ENCODE measurements around the gene RABEPK.
"Not testable (repeated sequence)": the region's sequence is repeated elsewhere in the genome, so short reads cannot be mapped to it uniquely, and the experiment has no call there.

RABEPK gene

DNA sequence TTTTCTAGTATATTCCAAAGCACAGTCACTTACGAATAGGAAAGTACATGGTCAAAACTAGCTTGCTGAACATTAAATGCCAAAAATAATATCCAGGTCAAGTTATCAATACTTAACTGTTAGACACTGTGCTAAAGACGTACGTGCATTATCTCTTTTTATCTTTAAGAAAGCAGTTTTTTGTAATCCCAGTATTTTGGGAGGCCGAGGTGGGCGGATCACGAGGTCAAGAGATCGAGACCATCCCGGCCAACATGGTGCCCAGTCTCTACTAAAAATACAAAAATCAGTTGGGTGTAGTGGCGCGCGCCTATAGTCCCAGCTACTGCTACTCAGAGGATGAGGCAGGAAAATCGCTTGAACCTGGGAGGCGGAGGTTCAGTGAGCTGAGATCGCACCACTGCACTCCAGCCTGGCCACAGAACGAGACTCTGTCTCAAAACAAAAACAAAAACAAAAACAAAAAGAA lies 43.5 kb downstream of the RABEPK start:
- no peak for DNase-seq (ENCODE audit: low read depth in 2 of 2)

DNA sequence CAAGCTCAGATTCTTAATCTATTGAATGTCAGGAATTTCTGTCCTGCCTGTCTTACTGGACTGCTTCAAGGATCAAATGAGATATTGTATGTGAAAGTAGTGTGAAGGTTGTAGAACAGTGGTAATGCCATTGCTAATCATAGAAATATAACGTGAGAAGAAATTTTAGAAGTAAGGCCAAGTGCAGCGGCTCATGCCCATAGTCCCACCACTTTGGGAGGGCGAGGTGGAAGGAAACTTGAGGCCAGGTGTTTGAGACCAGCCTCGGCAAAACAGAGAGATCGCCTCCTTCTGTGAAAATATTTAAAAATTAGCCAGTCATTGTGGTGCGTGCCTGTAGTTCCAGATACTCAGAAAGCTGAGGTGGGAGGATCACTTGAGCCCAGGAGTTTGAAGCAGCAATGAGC lies 45.9 kb downstream of the RABEPK start:
- DNase-seq (ENCODE audit: low read depth in 2 of 2) = no peak

GRCh38 chr9:125254231-125254630 lies 53.9 kb downstream of the RABEPK start:
- no peak for DNase-seq (ENCODE audit: low read depth in 2 of 2)

DNA sequence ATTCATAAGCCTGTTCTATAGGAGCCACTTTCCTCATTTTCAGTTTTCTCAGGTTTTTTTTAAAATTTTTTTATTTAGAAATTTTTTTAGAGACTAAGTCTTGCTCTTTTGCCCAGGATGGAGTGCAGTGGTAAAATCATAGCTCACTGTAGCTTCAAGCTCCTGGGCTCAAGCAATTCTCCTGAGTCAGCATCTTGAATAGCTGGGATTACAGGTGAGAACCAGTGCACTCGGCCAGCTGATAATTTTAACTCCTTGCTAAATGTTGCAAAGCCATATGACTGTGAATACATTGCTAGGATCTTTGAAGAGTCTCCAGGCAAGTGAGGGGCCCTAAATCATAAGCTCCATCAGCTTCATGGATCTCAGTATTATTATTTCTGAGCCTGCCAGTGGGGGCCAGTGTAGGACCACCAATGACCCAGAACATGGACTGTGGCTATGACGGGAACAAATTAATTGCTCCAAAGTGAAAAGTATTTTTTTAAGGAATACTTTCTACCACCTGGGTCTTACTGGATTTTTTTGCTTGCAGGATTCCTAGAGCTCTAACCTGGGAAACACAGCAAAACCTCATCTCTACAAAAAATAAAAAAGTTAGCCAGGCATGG lies 55.5 kb downstream of the RABEPK start:
- DNase-seq (ENCODE audit: low read depth in 2 of 2) = no peak

DNA sequence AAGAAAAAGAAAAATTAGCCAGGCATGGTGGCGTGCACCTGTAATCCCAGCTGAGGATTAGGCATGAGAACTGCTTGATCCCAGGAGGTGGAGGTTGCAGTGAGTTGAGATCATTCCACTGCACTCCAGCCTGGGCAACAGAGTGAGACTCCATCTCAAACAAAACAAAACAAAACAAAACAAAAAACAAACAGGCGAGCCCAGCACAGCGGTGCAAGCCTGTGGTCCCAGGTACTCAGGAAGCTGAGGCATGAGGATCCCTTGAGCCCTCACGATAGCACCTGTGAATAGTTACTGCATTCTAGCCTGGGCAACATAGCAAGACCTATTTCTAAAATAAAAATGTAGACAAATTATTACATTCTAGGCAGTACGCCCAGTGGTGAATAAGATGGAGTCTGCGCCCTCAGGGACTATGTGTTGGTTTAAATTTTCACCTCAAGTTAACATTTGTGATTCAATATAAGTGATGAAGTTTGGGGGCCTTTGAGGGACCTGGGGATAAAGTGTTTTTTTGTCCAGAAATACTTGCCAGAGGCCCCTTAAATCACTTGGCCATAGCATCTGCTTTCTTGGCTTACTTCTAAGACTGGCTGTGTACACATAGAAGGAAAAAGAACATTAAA lies 57.9 kb downstream of the RABEPK start:
- no peak for DNase-seq (ENCODE audit: low read depth in 2 of 2)

DNA sequence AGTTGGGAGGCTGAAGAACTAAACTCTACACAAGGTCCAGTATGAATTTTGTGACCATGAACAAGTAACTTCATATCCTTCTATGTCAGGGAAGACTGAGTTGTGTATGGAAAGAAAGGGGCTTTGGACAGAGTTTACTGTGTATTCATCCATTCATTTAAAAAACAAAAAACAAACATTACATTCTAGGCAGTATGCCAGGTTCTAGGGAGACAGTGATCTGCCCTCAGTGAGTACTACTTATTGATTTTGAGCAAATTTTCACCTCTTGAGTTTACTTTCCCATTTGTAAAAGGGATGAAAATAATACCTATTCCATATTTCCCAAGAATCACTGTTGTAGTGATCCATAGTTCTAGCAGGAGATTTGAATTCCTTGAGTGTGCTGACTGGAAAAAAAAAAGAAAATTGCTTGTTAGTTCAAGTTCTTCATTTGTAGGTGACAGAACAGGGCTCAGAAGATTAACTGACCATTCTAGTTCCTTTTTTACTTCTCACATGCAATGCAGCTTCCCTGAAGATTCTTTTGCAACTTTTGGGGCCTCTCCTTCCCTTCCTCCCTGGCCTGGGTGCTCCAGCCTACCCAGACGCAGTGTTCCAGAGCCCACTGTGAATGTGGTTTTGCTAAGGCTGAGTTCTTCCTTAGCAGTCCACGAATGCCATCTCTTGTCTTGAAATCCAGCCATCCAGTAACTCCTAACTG lies 58.6 kb downstream of the RABEPK start:
- no peak for DNase-seq (ENCODE audit: low read depth in 2 of 2)

- no peak for DNase-seq (ENCODE audit: low read depth in 2 of 2)
These were observed 60.2 kb downstream of the RABEPK start for GRCh38 chr9:125260561-125260960.

DNA sequence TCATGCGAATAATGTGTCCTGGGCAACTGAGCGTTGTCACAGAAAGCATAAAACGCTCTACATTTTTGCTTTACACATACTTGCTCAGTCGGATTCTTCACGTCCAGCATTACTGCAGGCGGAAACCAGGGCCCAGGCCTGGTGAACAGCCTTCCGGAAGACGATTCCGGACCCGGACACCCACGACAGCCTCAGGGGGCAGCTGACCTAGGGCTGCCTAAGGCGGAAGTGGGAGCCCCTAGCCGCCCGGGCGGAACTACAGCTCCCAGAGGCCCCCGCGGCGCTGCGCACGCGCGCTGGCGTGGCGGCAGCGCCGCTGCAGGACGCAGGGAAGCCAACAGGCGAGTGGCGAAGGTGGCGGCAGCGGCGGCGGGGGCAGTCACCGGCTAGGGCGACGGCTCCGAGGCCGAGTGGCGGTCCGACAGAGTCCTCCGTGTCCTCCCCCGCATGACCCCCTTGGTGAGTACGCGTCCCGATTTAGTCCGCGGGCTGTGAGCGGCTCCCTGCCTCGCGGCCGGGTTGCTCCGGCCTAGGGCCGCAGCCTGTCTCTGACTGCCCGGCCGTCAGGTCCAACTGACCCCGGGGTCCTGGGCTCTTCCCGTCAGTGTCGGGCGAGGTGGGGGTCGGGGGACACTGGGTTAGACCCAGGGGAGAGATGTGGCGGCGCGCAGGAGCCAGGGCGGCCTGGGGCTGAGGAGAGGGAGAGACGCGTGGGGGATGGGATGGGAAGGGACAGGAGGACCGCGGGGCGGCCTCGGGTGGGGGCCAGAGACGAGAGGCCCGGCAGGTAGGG lies 61.4 kb downstream of the RABEPK start, which contains the start of gene GAPVD1:
GAPVD1 (plus strand) TSS at position 326 of the 793 bp plus-strand sequence. CDS start 37,096 bp downstream, outside the sequence.
- peak; percentile 53 to 62 for DNase-seq (ENCODE audit: low read depth in 2 of 2)

- DNase-seq (ENCODE audit: low read depth in 2 of 2) = no peak
These were observed 62.1 kb downstream of the RABEPK start for GRCh38 chr9:125262294-125262991.

DNA sequence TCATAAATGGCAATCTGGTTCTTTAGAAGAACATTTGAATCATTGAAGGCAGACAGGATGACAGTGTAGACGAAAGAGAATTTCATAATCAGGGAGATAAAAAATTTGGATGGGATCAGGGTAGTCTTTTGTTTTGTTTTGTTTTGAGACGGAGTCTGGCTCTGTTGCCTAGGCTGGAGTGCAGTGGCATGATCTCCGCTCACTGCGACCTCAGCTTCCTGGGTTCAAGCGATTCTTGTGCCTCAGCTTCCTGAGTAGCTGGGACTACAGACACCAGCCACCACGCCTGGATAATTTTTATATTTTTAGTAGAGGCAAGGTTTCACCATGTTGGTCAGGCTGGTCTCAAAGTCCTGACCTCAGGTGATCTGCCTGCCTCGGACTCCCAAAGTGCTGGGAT lies 63.7 kb downstream of the RABEPK start:
- DNase-seq (ENCODE audit: low read depth in 2 of 2) = not testable (repeated sequence)

DNA sequence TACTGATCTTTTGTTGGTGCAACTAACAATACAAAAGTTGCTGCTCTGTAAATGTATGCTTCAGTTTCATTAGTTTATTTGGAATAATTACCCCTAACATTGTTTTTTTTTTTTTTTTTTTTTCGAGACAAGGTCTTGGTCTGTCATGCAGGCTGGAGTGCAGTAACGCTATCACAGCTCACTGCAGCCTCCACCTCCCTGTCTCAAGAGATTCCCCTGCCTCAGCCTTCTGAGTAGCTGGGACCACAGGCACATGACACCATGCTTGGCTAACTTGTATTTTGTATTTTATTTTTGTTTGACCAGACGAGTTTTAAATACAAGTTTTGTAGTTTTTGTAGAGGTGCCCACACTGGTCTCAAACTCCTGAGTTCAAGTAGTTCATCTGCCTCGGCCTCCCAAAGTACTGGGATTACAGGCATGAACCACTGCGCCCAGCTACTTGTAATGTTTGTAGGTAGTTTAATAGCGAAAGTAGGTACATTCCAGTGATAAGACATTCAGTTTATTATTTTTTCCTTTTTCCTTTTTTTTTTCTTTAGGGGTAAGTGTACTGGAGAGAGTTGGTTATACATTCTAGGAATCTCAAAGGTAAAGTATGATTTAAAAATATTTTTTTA lies 68.2 kb downstream of the RABEPK start:
- no peak for DNase-seq (ENCODE audit: low read depth in 2 of 2)

- DNase-seq (ENCODE audit: low read depth in 2 of 2) = no peak
These were observed 68.7 kb downstream of the RABEPK start for GRCh38 chr9:125269014-125269397.

DNA sequence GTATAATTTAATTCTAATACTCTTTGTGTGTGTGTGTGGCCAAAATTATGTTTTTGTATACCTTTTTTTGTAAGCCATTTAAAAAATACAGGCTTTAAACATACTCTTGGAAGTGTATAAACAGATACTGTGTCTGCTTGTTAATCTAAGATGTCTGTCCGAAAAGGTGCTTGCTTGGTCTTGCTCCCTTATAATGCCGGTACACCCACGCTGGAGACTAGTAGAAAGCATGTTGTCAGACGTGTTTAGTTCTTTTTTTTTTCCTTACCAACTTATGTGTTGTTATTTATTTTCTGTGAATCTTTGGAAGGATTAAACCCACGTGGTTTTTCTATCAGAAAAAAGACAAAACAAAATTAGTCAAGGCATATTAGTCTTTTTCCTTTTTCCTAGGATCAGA lies 70.7 kb downstream of the RABEPK start:
- no peak for DNase-seq (ENCODE audit: low read depth in 2 of 2)

DNA sequence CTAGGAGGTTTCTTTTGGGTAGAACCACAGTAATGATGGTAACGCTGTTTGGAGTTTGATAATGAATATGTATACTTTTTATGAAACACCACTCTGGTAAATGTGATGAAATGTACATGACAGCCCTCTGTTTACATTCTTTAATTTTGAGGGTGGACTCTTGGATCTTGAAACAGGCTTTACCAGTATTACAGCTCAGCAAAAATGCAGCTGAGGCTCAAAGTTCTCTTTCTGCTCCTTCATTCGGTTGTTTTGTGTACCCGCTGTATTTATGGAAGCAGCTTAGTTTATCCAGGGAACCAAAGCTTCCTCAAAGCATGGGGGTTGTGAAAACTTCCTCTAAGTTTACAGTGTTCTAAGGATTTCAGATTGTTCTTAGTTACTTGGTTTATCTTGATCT lies 72.4 kb downstream of the RABEPK start:
- no peak for DNase-seq (ENCODE audit: low read depth in 2 of 2)

- DNase-seq (ENCODE audit: low read depth in 2 of 2) = no peak
These were observed 76.4 kb downstream of the RABEPK start for GRCh38 chr9:125276771-125277170.

DNA sequence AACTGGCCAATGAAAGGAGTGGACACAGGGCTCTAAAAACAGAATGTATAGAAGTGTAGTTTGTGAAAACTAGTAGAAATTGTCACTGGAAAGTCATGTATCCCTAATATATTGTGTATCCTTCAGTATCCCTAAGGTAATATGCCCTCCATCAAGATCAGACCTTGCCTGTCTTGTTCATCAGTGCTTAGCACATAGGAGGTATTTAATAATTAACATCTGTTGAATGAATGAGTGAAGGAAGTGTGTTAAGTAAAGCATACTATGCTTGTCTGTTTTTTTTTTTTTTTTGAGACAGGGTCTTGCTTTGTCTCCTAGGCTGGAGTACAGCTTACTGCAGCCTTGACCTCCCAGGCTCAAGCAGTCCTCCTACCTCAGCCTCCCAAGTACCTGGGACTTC lies 77.1 kb downstream of the RABEPK start:
- no peak for DNase-seq (ENCODE audit: low read depth in 2 of 2)

DNA sequence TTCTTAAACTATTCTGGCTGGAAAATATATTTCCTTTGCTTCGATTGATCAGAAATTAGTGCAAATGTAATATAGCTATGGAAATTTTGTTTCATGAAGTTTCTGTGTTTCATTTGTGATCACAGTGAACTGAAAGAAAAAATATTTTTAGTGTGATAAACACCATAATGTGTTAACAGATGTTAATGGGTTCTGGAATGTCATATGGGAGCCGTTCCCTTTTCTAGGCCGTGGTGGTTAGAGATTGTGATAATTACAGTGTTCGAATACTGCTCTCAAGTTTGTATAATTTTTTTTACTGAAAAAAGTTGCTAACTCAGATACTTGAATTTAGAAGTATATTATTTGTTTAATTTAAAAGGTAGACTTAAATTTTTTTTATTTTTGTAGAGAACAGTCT lies 80.6 kb downstream of the RABEPK start:
- DNase-seq (ENCODE audit: low read depth in 2 of 2) = no peak

Data from fibroblast of skin of left biceps (primary cell).